ENCODE results near the gene HLF. TPM values are rescaled to one million over a fixed set of nuclear protein-coding genes. Genes with fewer than 3 reads are reported as not detected.

Gene HLF
- total RNA-seq, 1 experiment from 2014 or later, result not detected

DNA sequence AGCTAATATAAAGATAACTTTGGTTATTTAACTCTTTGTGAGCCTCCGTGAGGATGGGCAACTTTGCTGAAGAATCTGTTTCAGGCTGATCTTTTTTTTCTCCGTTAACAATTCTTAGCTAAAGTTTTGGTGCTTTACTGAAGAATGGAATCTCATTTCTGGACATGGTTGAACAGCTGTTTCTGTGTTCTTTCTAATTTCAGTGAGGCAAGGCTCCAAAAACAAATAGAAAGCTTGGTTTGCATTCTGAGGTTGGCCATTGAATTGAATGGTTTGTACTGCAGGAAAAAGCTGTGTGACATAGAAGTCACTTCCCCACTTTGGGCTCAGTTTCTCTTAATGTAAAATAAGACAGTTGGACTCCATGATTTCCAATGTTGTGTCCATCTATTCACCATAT is 22.3 kb upstream of the HLF start:
- POLR2A ChIA-PET (ENCODE audit: unreplicated experiment), result no interaction called here
- TF ChIP-seq CTCF (conservative IDR thresholded peaks at IDR 0.05) (no peak), EZH2 (IDR thresholded peaks at IDR 0.05; ENCODE audit: low read depth) (no peak)

GRCh38 chr17:55245986-55246385 is 18.8 kb upstream of the HLF start:
- Histone ChIP-seq H3K79me2 (ENCODE audit: low read depth) (no peaks in the 10 kb centered on the region), H2AFZ (no peak overlapping the region), H3K27me3 (ENCODE audit: insufficient read depth, low read depth) (peaks cover 22% of the 10 kb centered on the region), H3K36me3 (ENCODE audit: low read depth) (no peaks in the 10 kb centered on the region), H3K9me2 (ENCODE audit: insufficient read depth) (no peaks in the 10 kb centered on the region), H3K4me1 (replicated peaks; ENCODE audit: insufficient read depth) (no peaks in the 10 kb centered on the region), H4K20me1 (ENCODE audit: insufficient read depth) (no peaks in the 10 kb centered on the region), H3K4me2 (no peak overlapping the region), H3K4me3 (no peak overlapping the region), H3F3A (ENCODE audit: insufficient read depth, low read depth) (no peaks in the 10 kb centered on the region), H3K27ac (no peak overlapping the region), H3K9me3 (ENCODE audit: insufficient read depth, low read depth) (no peaks in the 10 kb centered on the region)
- no TSS peak for BruUV-seq (replicated peaks)
- no peak for DNase-seq
- TF ChIP-seq CTCF (conservative IDR thresholded peaks at IDR 0.05) (no peak), EZH2 (IDR thresholded peaks at IDR 0.05; ENCODE audit: low read depth) (no peak)
- ChIA-PET CTCF (no interaction called here), POLR2A (ENCODE audit: unreplicated experiment) (no interaction called here)
- intact Hi-C loops (cut with micrococcal nuclease; ENCODE audit: unreplicated experiment), result no loop called here

More for the DNA sequence above, 22.3 kb upstream of the HLF start:
- Histone ChIP-seq H2AFZ (no peak overlapping the region), H3K27ac (no peak overlapping the region), H3K4me1 (replicated peaks; ENCODE audit: insufficient read depth) (peaks cover 9% of the 10 kb centered on the region), H3K4me2 (no peak overlapping the region), H3K9me2 (ENCODE audit: insufficient read depth) (no peaks in the 10 kb centered on the region), H3F3A (ENCODE audit: insufficient read depth, low read depth) (peaks cover 4% of the 10 kb centered on the region; the same call in 1 of the 2 replicates), H4K20me1 (ENCODE audit: insufficient read depth) (no peaks in the 10 kb centered on the region), H3K4me3 (no peak overlapping the region), H3K27me3 (ENCODE audit: insufficient read depth, low read depth) (peaks cover 27% of the 10 kb centered on the region), H3K79me2 (ENCODE audit: low read depth) (no peaks in the 10 kb centered on the region), H3K9me3 (ENCODE audit: insufficient read depth, low read depth) (no peaks in the 10 kb centered on the region), H3K36me3 (ENCODE audit: low read depth) (no peaks in the 10 kb centered on the region)
- no peak for DNase-seq
- CTCF ChIA-PET, result no interaction called here
- no TSS peak for BruUV-seq (replicated peaks)
- intact Hi-C loops (cut with micrococcal nuclease; ENCODE audit: unreplicated experiment), result no loop called here

GRCh38 chr17:55246583-55246982 is 18.2 kb upstream of the HLF start:
- ChIA-PET CTCF (no interaction called here), POLR2A (ENCODE audit: unreplicated experiment) (no interaction called here)
- Histone ChIP-seq H3K4me3 (no peak overlapping the region), H3K4me2 (no peak overlapping the region), H2AFZ (no peak overlapping the region), H3K27ac (no peak overlapping the region), H3K79me2 (ENCODE audit: low read depth) (no peaks in the 10 kb centered on the region), H3K9me2 (ENCODE audit: insufficient read depth) (no peaks in the 10 kb centered on the region), H4K20me1 (ENCODE audit: insufficient read depth) (no peaks in the 10 kb centered on the region), H3K4me1 (replicated peaks; ENCODE audit: insufficient read depth) (no peaks in the 10 kb centered on the region), H3K27me3 (ENCODE audit: insufficient read depth, low read depth) (peaks cover 22% of the 10 kb centered on the region), H3K36me3 (ENCODE audit: low read depth) (no peaks in the 10 kb centered on the region), H3K9me3 (ENCODE audit: insufficient read depth, low read depth) (no peaks in the 10 kb centered on the region), H3F3A (ENCODE audit: insufficient read depth, low read depth) (no peaks in the 10 kb centered on the region)
- TF ChIP-seq EZH2 (IDR thresholded peaks at IDR 0.05; ENCODE audit: low read depth), result no peak
- TF ChIP-seq CTCF (conservative IDR thresholded peaks at IDR 0.05), result no peak
- DNase-seq, result no peak
- intact Hi-C loops (cut with micrococcal nuclease; ENCODE audit: unreplicated experiment), result no loop called here
- BruUV-seq (replicated peaks), result no TSS peak

Measured in PC-9 (cell line).